Endothelial cell (in vitro differentiated cells): ENCODE measurements around the gene ZNF330. TPM values are rescaled to one million over a fixed set of nuclear protein-coding genes. Genes with fewer than 3 reads are reported as not detected.
A peak's percentile ranks its signal among the peaks of the same experiment; 100 is the strongest.

Experiments
- DNase-seq: peaks from one replicate; pipeline ENCODE4 v3.0.0; 2021; ENCODE audit warnings: low spot score
- H3K27ac Mint-ChIP-seq: one replicate; pipeline ENCODE4 v1.8.0; 2021; ENCODE audit warnings: mixed read lengths, inconsistent platforms; ENCODE audit not compliant: unreplicated experiment
- H3K27me3 Mint-ChIP-seq: one replicate; pipeline ENCODE4 v1.8.0; 2021; ENCODE audit warnings: mild to moderate bottlenecking, moderate library complexity, mixed read lengths, inconsistent platforms; ENCODE audit not compliant: unreplicated experiment
- H3K36me3 Mint-ChIP-seq: one replicate; pipeline ENCODE4 v1.8.0; 2021; ENCODE audit warnings: mild to moderate bottlenecking, low read depth, mixed read lengths, inconsistent platforms; ENCODE audit not compliant: unreplicated experiment
- H3K4me1 Mint-ChIP-seq: one replicate; pipeline ENCODE4 v1.8.0; 2021; ENCODE audit warnings: mild to moderate bottlenecking, mixed read lengths, inconsistent platforms; ENCODE audit not compliant: unreplicated experiment
- H3K4me3 Mint-ChIP-seq: one replicate; pipeline ENCODE4 v1.8.0; 2021; ENCODE audit warnings: mild to moderate bottlenecking, mixed read lengths, inconsistent platforms; ENCODE audit not compliant: unreplicated experiment
- H3K9me3 Mint-ChIP-seq: one replicate; pipeline ENCODE4 v1.8.0; 2021; ENCODE audit warnings: mixed read lengths, inconsistent platforms; ENCODE audit not compliant: unreplicated experiment
- long read RNA-seq: library from polyadenylated mRNA; unstranded; transcript quantifications from one replicate; pipeline ENCODE4 v2.0.0, GENCODE V29; 2020; ENCODE audit not compliant: unreplicated experiment
- total RNA-seq: library from RNA; stranded (reverse); fragmentation: NEBNext Ultra II Directional; extraction: Animal tissue kit (Norgen Biotek cat#: 25700); gene quantifications from one replicate; pipeline ENCODE4 v1.2.1, GENCODE V29; 2021; ENCODE audit not compliant: unreplicated experiment
- TF ChIP-seq, protein P1 (sequence below): fragments of 200-600 bp; sonication (generic); IDR thresholded peaks from one replicate; pipeline ENCODE4 v1.5.0; 2021; ENCODE audit warnings: antibody characterized with exemption; ENCODE audit not compliant: unreplicated experiment

ZNF330 gene
- 41.8 TPM for total RNA-seq
- long read RNA-seq, partial matches to known transcripts = 0 of 1 reads
- long read RNA-seq, other reads (novel, unspliced or antisense) = 0 of 1 reads

- H3K27ac Mint-ChIP-seq = peak within 1 kb of the TSS; percentile 96
- H3K4me1 Mint-ChIP-seq = peaks cover 20% of the 10 kb centered on the region
- peaks cover 3% of the 10 kb centered on the region for H3K36me3 Mint-ChIP-seq
- no peaks in the 10 kb centered on the region for H3K9me3 Mint-ChIP-seq
- DNase-seq = peak; percentile 97
- H3K4me3 Mint-ChIP-seq = peak within 1 kb of the TSS; percentile 97
- peaks cover 1% of the 10 kb centered on the region for H3K27me3 Mint-ChIP-seq
- TF ChIP-seq, protein P1, sequence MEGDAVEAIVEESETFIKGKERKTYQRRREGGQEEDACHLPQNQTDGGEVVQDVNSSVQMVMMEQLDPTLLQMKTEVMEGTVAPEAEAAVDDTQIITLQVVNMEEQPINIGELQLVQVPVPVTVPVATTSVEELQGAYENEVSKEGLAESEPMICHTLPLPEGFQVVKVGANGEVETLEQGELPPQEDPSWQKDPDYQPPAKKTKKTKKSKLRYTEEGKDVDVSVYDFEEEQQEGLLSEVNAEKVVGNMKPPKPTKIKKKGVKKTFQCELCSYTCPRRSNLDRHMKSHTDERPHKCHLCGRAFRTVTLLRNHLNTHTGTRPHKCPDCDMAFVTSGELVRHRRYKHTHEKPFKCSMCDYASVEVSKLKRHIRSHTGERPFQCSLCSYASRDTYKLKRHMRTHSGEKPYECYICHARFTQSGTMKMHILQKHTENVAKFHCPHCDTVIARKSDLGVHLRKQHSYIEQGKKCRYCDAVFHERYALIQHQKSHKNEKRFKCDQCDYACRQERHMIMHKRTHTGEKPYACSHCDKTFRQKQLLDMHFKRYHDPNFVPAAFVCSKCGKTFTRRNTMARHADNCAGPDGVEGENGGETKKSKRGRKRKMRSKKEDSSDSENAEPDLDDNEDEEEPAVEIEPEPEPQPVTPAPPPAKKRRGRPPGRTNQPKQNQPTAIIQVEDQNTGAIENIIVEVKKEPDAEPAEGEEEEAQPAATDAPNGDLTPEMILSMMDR = no peak
Measured at GRCh38 chr4:141220691-141221659, at the start of gene ZNF330. Gene ZNF330, plus strand, starts transcription at chr4:141220895. Its CDS starts 1,477 bp downstream, at chr4:141222372.

DNA sequence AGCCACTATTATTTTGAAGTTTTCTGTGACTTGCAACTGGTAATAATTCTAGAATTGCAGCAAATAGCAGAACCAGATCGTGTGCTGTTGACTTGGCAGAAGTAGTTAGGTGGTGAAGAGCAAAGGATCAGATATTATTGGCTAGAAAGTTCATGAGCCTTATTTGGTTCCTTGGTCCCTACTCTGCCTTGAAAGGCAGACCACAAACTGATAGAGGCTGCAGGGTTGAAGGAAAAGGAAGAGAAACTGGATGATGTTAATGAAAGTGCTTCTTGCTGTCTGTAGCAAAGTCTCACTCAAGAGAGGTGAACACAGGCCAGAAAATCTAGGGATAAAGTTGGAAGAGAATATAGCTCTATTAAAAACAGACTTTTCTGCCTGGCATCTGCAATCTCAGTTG is 46.2 kb upstream of the ZNF330 start:
- DNase-seq = no peak
- TF ChIP-seq, protein P1 = no peak
- H3K27ac Mint-ChIP-seq = no peak overlapping the region
- no peaks in the 10 kb centered on the region for H3K4me1 Mint-ChIP-seq
- no peaks in the 10 kb centered on the region for H3K27me3 Mint-ChIP-seq
- H3K36me3 Mint-ChIP-seq = no peaks in the 10 kb centered on the region
- H3K9me3 Mint-ChIP-seq = no peaks in the 10 kb centered on the region
- no peak overlapping the region for H3K4me3 Mint-ChIP-seq

- no peaks in the 10 kb centered on the region for H3K4me1 Mint-ChIP-seq
- no peaks in the 10 kb centered on the region for H3K9me3 Mint-ChIP-seq
- TF ChIP-seq, protein P1 = no peak
- H3K36me3 Mint-ChIP-seq = no peaks in the 10 kb centered on the region
- H3K4me3 Mint-ChIP-seq = no peak overlapping the region
- H3K27ac Mint-ChIP-seq = no peak overlapping the region
- H3K27me3 Mint-ChIP-seq = no peaks in the 10 kb centered on the region
- DNase-seq = no peak
Measured at GRCh38 chr4:141177171-141177570, 43.5 kb upstream of the ZNF330 start.

DNA sequence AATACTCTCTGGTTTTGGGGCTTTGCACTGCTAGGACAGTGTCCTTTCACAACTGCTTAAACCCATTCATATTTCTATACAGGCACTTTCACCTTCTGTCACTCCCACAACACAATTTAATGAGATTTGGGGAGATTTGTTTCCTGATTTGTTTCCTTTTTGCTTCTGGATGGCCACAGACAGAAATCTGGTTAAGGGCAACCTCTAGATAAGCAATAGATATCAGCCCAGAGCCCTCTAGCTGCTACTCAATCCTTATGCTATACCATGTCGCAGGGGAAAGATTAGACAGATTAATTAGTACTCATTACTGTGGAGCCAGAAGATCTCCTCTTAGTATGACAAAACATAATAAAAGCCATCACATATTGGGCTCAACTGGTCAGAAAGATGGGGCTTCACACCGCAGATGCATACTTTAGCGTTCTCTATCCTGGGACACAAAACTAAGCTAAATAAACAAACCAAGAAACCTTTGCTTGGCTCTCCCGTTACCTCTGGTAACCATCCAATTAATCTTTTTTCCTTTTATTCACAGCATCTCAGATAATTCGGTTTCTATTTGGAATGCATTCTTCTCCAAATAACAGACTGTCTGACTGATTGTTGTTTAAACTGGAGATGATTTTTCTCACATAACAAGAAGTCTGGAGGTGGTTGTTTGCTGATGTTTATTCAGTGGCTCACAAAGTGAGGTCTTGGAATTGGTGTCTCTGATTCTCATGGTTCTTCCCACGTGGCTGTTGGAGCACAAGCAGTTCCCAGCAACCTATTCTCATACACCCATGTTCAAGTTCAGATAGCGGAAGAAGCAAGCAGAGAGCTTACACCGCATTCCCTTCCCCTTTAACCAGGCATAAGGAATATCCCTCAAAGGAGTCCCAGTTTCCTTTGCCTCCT is 41.0 kb upstream of the ZNF330 start:
- Mint-ChIP-seq H3K4me3 (no peak overlapping the region), H3K27me3 (peaks cover 2% of the 10 kb centered on the region), H3K4me1 (no peaks in the 10 kb centered on the region), H3K27ac (no peak overlapping the region), H3K9me3 (no peaks in the 10 kb centered on the region), H3K36me3 (no peaks in the 10 kb centered on the region)
- TF ChIP-seq, protein P1 = no peak
- no peak for DNase-seq
